DND-41 (cell line): Measurements from ENCODE around the gene AKIRIN2.

Experiments
- EZH2 ChIP-seq: IDR thresholded peaks from 3 replicates; pipeline ENCODE4 v1.6.1; 2012; ENCODE audit warnings: borderline replicate concordance, low read depth, mild to moderate bottlenecking, moderate library complexity, low read length, inconsistent platforms; ENCODE audit not compliant: severe bottlenecking
- TF ChIP-seq, protein P1 (sequence below): IDR thresholded peaks from 2 replicates; pipeline ENCODE4 v1.5.1; 2012; ENCODE audit warnings: borderline replicate concordance, low read length, moderate library complexity, mild to moderate bottlenecking; ENCODE audit not compliant: poor library complexity, severe bottlenecking; ENCODE audit errors: extremely low read depth

DNA sequence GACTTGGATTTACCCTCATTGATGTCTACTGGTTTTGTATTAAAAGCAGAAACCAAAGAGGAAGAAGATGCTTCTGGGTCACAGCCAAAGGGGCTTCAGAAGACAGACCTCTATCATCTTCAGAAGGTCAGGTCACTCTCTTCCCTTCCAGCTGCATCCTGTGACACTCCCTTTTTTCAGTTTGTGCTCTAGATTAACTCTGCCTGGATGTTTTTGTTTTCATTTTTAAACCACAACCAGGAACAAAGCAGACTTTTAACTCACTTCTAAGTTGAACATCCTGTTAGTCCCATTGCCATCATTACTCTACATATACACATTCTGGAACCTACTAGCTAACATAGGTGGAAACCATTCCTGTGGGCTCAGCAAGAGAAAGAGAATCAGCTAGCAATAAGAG lies 45.2 kb downstream of the AKIRIN2 start:
- TF ChIP-seq, protein P1, sequence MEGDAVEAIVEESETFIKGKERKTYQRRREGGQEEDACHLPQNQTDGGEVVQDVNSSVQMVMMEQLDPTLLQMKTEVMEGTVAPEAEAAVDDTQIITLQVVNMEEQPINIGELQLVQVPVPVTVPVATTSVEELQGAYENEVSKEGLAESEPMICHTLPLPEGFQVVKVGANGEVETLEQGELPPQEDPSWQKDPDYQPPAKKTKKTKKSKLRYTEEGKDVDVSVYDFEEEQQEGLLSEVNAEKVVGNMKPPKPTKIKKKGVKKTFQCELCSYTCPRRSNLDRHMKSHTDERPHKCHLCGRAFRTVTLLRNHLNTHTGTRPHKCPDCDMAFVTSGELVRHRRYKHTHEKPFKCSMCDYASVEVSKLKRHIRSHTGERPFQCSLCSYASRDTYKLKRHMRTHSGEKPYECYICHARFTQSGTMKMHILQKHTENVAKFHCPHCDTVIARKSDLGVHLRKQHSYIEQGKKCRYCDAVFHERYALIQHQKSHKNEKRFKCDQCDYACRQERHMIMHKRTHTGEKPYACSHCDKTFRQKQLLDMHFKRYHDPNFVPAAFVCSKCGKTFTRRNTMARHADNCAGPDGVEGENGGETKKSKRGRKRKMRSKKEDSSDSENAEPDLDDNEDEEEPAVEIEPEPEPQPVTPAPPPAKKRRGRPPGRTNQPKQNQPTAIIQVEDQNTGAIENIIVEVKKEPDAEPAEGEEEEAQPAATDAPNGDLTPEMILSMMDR = no peak
- no peak for TF ChIP-seq EZH2
